Caco-2 (cell line): ENCODE measurements around the gene DDX50. TPM values are rescaled to one million over a fixed set of nuclear protein-coding genes. Genes with fewer than 3 reads are reported as not detected.

Experiments used
- BruUV-seq: library from RNA; stranded (reverse); fragments of 400-500 nt; replicated peaks from 2 replicates; lab custom pipeline; 2021; lab: Mats Ljungman, UMichigan
- CTCF ChIA-PET: fragments of 300-600 bp; sonication (Branson Sonifier 250); formaldehyde crosslinking; loops from one replicate; lab custom pipeline; 2022; ENCODE audit warnings: antibody characterized with exemption; lab: Charles Lee
- POLR2A ChIA-PET: fragments of 300-600 bp; sonication (Branson Sonifier 250); formaldehyde crosslinking; loops from one replicate; lab custom pipeline; 2022; ENCODE audit warnings: antibody characterized with exemption; lab: Charles Lee
- DNase-seq, 2 experiments: peaks; one replicate each; pipeline versions ENCODE4 v3.0.0 to v3.0.0-alpha.2; 2020 to 2022
- H3K27me3 ChIP-seq: replicated peaks from 2 replicates; pipeline ENCODE4 v1.6.0; 2011; ENCODE audit warnings: low read length; ENCODE audit not compliant: control insufficient read depth, insufficient read depth
- H3K36me3 ChIP-seq: 2 replicates; pipeline ENCODE4 v1.5.1; 2011; ENCODE audit warnings: low read length; ENCODE audit not compliant: control insufficient read depth, insufficient read depth
- H3K4me1 ChIP-seq: fragments of 250-450 bp; sonication (Bioruptor Pico); 2 replicates; pipeline ENCODE4 v1.5.1; 2020; ENCODE audit warnings: mild to moderate bottlenecking
- H3K4me3 ChIP-seq: 2 replicates; pipeline ENCODE4 v1.5.1; 2011; ENCODE audit warnings: low read depth, mild to moderate bottlenecking, control low read depth, low read length
- H3K9me3 ChIP-seq: fragments of 250-450 bp; sonication (Bioruptor Pico); 2 replicates; pipeline ENCODE4 v1.5.1; 2020; ENCODE audit warnings: mild to moderate bottlenecking, moderate library complexity
- H3K27ac Mint-ChIP-seq: one replicate; pipeline ENCODE4 v1.8.0; 2022; ENCODE audit warnings: mixed read lengths; ENCODE audit not compliant: unreplicated experiment
- H3K27me3 Mint-ChIP-seq: one replicate; pipeline ENCODE4 v1.8.0; 2022; ENCODE audit warnings: mixed read lengths; ENCODE audit not compliant: insufficient read depth, unreplicated experiment
- H3K36me3 Mint-ChIP-seq: one replicate; pipeline ENCODE4 v1.8.0; 2022; ENCODE audit warnings: mild to moderate bottlenecking, mixed read lengths; ENCODE audit not compliant: insufficient read depth, unreplicated experiment
- H3K4me1 Mint-ChIP-seq: one replicate; pipeline ENCODE4 v1.8.0; 2022; ENCODE audit warnings: low read depth, mixed read lengths; ENCODE audit not compliant: unreplicated experiment
- H3K4me3 Mint-ChIP-seq: one replicate; pipeline ENCODE4 v1.8.0; 2022; ENCODE audit warnings: mild to moderate bottlenecking, moderate library complexity, mixed read lengths; ENCODE audit not compliant: unreplicated experiment
- H3K9me3 Mint-ChIP-seq: one replicate; pipeline ENCODE4 v1.8.0; 2022; ENCODE audit warnings: mixed read lengths; ENCODE audit not compliant: unreplicated experiment
- intact Hi-C: fragments of 100-400 bp; cut with micrococcal nuclease; formaldehyde crosslinking; loops from one replicate; pipeline ENCODE4 v1.10.0; 2022; ENCODE audit not compliant: unreplicated experiment
- total RNA-seq: library from RNA; stranded (reverse); gene quantifications from 2 replicates; pipeline ENCODE4 v1.2.3, GENCODE V29; 2022
- TF ChIP-seq, protein P1 (sequence below), 2 experiments: fragments of 200-600 bp in 1 of 2; IDR thresholded peaks; 1 replicate in 1 of 2; 2 replicates in 1 of 2; pipeline versions ENCODE4 v1.5.1 to v1.8.0; 2011 to 2022; ENCODE audit warnings: antibody characterized with exemption in 1 of 2, control low read depth in 1 of 2, inconsistent platforms in 1 of 2, low read depth in 1 of 2, low read length in 1 of 2, mild to moderate bottlenecking in 1 of 2, moderate library complexity in 1 of 2; ENCODE audit not compliant: insufficient read depth in 1 of 2, severe bottlenecking in 1 of 2, unreplicated experiment in 1 of 2

The DDX50 gene
- total RNA-seq, 1 experiment from 2014 or later, result 76.7 TPM

DNA sequence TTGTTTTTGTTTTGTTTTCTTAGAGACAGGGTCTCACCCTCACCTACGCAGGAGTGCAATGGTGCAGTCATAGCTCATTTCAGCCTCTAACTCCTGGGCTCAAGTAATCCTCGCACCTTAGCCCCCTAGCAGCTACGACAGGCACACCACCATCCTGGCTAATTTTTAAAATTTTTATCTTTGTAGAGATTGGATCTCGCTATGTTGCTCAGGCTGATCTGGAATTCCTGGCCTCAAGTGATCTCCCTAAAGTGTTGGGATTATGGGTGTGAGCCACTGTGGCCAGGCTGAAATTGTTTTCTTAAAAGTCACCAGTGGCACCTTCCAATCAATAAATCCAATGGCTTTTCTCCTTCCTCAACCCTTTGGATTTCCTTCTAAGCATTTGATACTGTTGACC is 20.9 kb upstream of the DDX50 start:
- H3K27me3 ChIP-seq, result no peaks in the 10 kb centered on the region
- H3K36me3 ChIP-seq, result no peaks in the 10 kb centered on the region
- H3K4me3 ChIP-seq, result no peak overlapping the region
- Mint-ChIP-seq H3K36me3 (no peaks in the 10 kb centered on the region), H3K27ac (no peak overlapping the region), H3K4me1 (peaks cover 30% of the 10 kb centered on the region), H3K4me3 (no peak overlapping the region), H3K27me3 (no peaks in the 10 kb centered on the region), H3K9me3 (no peaks in the 10 kb centered on the region)
- TF ChIP-seq, protein P1, sequence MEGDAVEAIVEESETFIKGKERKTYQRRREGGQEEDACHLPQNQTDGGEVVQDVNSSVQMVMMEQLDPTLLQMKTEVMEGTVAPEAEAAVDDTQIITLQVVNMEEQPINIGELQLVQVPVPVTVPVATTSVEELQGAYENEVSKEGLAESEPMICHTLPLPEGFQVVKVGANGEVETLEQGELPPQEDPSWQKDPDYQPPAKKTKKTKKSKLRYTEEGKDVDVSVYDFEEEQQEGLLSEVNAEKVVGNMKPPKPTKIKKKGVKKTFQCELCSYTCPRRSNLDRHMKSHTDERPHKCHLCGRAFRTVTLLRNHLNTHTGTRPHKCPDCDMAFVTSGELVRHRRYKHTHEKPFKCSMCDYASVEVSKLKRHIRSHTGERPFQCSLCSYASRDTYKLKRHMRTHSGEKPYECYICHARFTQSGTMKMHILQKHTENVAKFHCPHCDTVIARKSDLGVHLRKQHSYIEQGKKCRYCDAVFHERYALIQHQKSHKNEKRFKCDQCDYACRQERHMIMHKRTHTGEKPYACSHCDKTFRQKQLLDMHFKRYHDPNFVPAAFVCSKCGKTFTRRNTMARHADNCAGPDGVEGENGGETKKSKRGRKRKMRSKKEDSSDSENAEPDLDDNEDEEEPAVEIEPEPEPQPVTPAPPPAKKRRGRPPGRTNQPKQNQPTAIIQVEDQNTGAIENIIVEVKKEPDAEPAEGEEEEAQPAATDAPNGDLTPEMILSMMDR (IDR thresholded peaks at IDR 0.05; ENCODE audit: insufficient read depth in 1 of 2, low read depth in 1 of 2, low read length in 1 of 2, severe bottlenecking in 1 of 2, unreplicated experiment in 1 of 2), result no peak
- BruUV-seq, result no TSS peak
- intact Hi-C loops, result no loop called here
- no peaks in the 10 kb centered on the region for H3K9me3 ChIP-seq
- ChIA-PET CTCF (interaction anchor here (0.5 kb wide), 1 partner anchor 28 kb away, joined by 6 read pairs; no protein-coding TSS in a partner anchor), POLR2A (interaction anchor here (0.5 to 0.6 kb wide), 2 partner anchors 48 to 482 kb away, joined by 3 read pairs; no protein-coding TSS in a partner anchor)
- no peak for DNase-seq
- H3K4me1 ChIP-seq, result peaks cover 34% of the 10 kb centered on the region

DNA sequence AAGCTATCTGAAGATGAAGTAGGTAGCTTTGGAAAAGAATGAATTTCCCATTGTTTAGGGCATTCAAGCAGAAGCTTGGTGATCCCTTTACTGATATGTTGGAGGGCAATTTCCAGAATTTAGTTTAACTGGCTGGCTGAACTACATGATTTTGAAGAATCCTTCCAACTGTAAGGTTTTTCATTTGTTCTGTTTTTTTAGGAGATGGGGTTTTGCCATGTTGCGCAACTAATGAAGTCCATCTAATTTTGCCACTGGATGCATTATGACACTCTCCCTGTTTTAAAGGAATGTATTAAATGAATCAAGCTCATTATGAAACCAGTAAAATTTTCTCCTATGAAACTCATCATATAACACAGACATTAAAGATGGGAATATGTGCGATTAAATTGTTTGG is 6.1 kb upstream of the DDX50 start:
- intact Hi-C loops, result loop anchor here (5.0 kb wide), 1 partner anchor 423 kb away; the partner anchor contains the start of gene DNA2
- H3K36me3 ChIP-seq, result no peaks in the 10 kb centered on the region
- H3K27me3 ChIP-seq, result no peaks in the 10 kb centered on the region
- no peak overlapping the region for H3K4me3 Mint-ChIP-seq
- POLR2A ChIA-PET, result interaction anchor here (0.6 to 0.7 kb wide), 2 partner anchors 19 to 345 kb away, joined by 3 to 8 read pairs; no protein-coding TSS in a partner anchor
- H3K4me1 ChIP-seq, result peaks cover 3% of the 10 kb centered on the region
- no peak overlapping the region for H3K27ac Mint-ChIP-seq
- H3K4me3 ChIP-seq, result no peak overlapping the region
- CTCF ChIA-PET, result interaction anchor here (1.2 kb wide), 1 partner anchor 344 kb away, joined by 3 read pairs; no protein-coding TSS in a partner anchor
- TF ChIP-seq, protein P1 (IDR thresholded peaks at IDR 0.05; ENCODE audit: insufficient read depth in 1 of 2, low read depth in 1 of 2, low read length in 1 of 2, severe bottlenecking in 1 of 2, unreplicated experiment in 1 of 2), result no peak
- H3K4me1 Mint-ChIP-seq, result peaks cover 18% of the 10 kb centered on the region
- DNase-seq, result no peak
- H3K9me3 ChIP-seq, result no peaks in the 10 kb centered on the region
- no peaks in the 10 kb centered on the region for H3K27me3 Mint-ChIP-seq
- no TSS peak for BruUV-seq
- H3K36me3 Mint-ChIP-seq, result no peaks in the 10 kb centered on the region
- H3K9me3 Mint-ChIP-seq, result no peaks in the 10 kb centered on the region

DNA sequence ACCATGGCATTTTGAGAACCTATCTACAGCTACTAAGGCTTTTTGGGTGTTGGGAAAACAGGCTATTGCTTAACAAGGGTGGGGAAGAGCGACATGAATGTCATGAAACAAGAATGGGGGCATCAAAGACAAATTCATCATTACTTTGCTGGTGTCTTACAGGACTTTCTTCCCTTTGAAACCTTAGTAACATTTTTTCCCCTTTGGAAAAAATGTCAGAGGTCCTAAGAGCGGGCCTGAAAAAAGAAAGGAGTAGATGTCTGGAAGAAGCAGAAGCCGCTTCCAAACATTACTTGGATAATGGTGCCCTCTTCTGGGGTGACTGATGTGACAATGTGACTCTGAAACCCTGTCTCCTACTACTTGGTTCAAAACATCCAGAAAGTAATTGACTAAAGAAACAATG is 3.8 kb upstream of the DDX50 start:
- H3K9me3 ChIP-seq, result no peaks in the 10 kb centered on the region
- Mint-ChIP-seq H3K36me3 (peaks cover 14% of the 10 kb centered on the region), H3K9me3 (no peaks in the 10 kb centered on the region), H3K27me3 (no peaks in the 10 kb centered on the region), H3K4me1 (peaks cover 27% of the 10 kb centered on the region), H3K27ac (peak overlapping the region; percentile 26), H3K4me3 (no peak overlapping the region)
- H3K27me3 ChIP-seq, result no peaks in the 10 kb centered on the region
- peak; percentile 83 to 90 for DNase-seq
- no TSS peak for BruUV-seq
- intact Hi-C loops, result loop anchor here (1.0 to 5.0 kb wide), 5 partner anchors 70 to 425 kb away; partner anchors contain the start of genes DNA2 and STOX1
- TF ChIP-seq, protein P1 (IDR thresholded peaks at IDR 0.05; ENCODE audit: insufficient read depth in 1 of 2, low read depth in 1 of 2, low read length in 1 of 2, severe bottlenecking in 1 of 2, unreplicated experiment in 1 of 2), result peak; percentile 84 to 87
- no peak overlapping the region for H3K4me3 ChIP-seq
- POLR2A ChIA-PET, result no interaction called here
- H3K4me1 ChIP-seq, result peaks cover 7% of the 10 kb centered on the region
- CTCF ChIA-PET, result interaction anchor here (0.5 to 1.4 kb wide), 5 partner anchors 19 to 136 kb away, joined by 3 to 5 read pairs (median 3); no protein-coding TSS in a partner anchor
- no peaks in the 10 kb centered on the region for H3K36me3 ChIP-seq
